ENCODE results near the gene SDR42E1. TPM values are rescaled to one million over a fixed set of nuclear protein-coding genes. Genes with fewer than 3 reads are reported as not detected.

The SDR42E1 gene
- total and polyA plus RNA-seq, 2 of the 13 experiments (the other 11 are each of a cell fraction or from before 2014, with no cell fraction given): 0.01 to 0.13 TPM

- TF ChIP-seq PITX1 (CRISPR knock-in tag; IDR thresholded peaks at IDR 0.05): peak; percentile 20; the same call in 1 of the 2 replicates
- TF ChIP-seq, protein P1, sequence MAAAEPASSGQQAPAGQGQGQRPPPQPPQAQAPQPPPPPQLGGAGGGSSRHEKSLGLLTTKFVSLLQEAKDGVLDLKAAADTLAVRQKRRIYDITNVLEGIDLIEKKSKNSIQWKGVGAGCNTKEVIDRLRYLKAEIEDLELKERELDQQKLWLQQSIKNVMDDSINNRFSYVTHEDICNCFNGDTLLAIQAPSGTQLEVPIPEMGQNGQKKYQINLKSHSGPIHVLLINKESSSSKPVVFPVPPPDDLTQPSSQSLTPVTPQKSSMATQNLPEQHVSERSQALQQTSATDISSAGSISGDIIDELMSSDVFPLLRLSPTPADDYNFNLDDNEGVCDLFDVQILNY (CRISPR knock-in tag; conservative IDR thresholded peaks at IDR 0.05): no peak
- no peak for TF ChIP-seq PRDM15 (CRISPR knock-in tag; IDR thresholded peaks at IDR 0.05)
- TF ChIP-seq NCOR1 (IDR thresholded peaks at IDR 0.05; ENCODE audit: borderline replicate concordance, low read length): no peak; the same call in 1 of the 2 replicates
- TF ChIP-seq, protein P2, sequence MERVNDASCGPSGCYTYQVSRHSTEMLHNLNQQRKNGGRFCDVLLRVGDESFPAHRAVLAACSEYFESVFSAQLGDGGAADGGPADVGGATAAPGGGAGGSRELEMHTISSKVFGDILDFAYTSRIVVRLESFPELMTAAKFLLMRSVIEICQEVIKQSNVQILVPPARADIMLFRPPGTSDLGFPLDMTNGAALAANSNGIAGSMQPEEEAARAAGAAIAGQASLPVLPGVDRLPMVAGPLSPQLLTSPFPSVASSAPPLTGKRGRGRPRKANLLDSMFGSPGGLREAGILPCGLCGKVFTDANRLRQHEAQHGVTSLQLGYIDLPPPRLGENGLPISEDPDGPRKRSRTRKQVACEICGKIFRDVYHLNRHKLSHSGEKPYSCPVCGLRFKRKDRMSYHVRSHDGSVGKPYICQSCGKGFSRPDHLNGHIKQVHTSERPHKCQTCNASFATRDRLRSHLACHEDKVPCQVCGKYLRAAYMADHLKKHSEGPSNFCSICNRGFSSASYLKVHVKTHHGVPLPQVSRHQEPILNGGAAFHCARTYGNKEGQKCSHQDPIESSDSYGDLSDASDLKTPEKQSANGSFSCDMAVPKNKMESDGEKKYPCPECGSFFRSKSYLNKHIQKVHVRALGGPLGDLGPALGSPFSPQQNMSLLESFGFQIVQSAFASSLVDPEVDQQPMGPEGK (CRISPR knock-in tag; IDR thresholded peaks at IDR 0.05): peak; percentile 58
- peak; percentile 69; the same call in 1 of the 2 replicates for TF ChIP-seq GATAD2A (CRISPR knock-in tag; IDR thresholded peaks at IDR 0.05)
- TF ChIP-seq CENPX (CRISPR knock-in tag; IDR thresholded peaks at IDR 0.05): no peak
- TF ChIP-seq, protein P3, sequence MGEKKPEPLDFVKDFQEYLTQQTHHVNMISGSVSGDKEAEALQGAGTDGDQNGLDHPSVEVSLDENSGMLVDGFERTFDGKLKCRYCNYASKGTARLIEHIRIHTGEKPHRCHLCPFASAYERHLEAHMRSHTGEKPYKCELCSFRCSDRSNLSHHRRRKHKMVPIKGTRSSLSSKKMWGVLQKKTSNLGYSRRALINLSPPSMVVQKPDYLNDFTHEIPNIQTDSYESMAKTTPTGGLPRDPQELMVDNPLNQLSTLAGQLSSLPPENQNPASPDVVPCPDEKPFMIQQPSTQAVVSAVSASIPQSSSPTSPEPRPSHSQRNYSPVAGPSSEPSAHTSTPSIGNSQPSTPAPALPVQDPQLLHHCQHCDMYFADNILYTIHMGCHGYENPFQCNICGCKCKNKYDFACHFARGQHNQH (CRISPR knock-in tag; IDR thresholded peaks at IDR 0.05): no peak; the same call in 1 of the 2 replicates
- no peak for TF ChIP-seq SCMH1 (CRISPR knock-in tag; IDR thresholded peaks at IDR 0.05; ENCODE audit: borderline replicate concordance)
- TF ChIP-seq ZBTB20 (CRISPR knock-in tag; IDR thresholded peaks at IDR 0.05; ENCODE audit: borderline replicate concordance, low read depth): peak; percentile 52; the same call in 1 of the 2 replicates
- TF ChIP-seq, protein P4, sequence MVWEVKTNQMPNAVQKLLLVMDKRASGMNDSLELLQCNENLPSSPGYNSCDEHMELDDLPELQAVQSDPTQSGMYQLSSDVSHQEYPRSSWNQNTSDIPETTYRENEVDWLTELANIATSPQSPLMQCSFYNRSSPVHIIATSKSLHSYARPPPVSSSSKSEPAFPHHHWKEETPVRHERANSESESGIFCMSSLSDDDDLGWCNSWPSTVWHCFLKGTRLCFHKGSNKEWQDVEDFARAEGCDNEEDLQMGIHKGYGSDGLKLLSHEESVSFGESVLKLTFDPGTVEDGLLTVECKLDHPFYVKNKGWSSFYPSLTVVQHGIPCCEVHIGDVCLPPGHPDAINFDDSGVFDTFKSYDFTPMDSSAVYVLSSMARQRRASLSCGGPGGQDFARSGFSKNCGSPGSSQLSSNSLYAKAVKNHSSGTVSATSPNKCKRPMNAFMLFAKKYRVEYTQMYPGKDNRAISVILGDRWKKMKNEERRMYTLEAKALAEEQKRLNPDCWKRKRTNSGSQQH (CRISPR knock-in tag; IDR thresholded peaks at IDR 0.05; ENCODE audit: low read depth): no peak; the same call in 1 of the 2 replicates
- TF ChIP-seq ZNF746 (CRISPR knock-in tag; IDR thresholded peaks at IDR 0.05): no peak
- no peak for TF ChIP-seq PTBP1 (IDR thresholded peaks at IDR 0.05; ENCODE audit: low read depth, low read length, poor library complexity, severe bottlenecking)
- TF ChIP-seq ZFP1 (CRISPR knock-in tag; IDR thresholded peaks at IDR 0.05): no peak
- peak; percentile 55 for TF ChIP-seq MAX (IDR thresholded peaks at IDR 0.05)
- TF ChIP-seq MTF1 (CRISPR knock-in tag; IDR thresholded peaks at IDR 0.05): no peak
- TF ChIP-seq SP4 (CRISPR knock-in tag; IDR thresholded peaks at IDR 0.05): peak; percentile 45; the same call in 1 of the 2 replicates
- TF ChIP-seq MTA1 (CRISPR knock-in tag; IDR thresholded peaks at IDR 0.05; ENCODE audit: borderline replicate concordance): no peak
Observed at GRCh38 chr16:82034981-82035612, 23.8 kb upstream of the SDR42E1 start, which contains the start of gene HSD17B2 (continued).
